KOPT-K1 (cell line): ENCODE results near the gene SEM1.
"Not testable (repeated sequence)": the region's sequence is repeated elsewhere in the genome, so short reads cannot be mapped to it uniquely, and the experiment has no call there.

ENCODE experiments used
- H3K27ac ChIP-seq: fragments of 200-600 bp; sonication (generic); 2 replicates; pipeline ENCODE4 v1.5.1; 2016; ENCODE audit warnings: antibody characterized with exemption, mild to moderate bottlenecking, low read depth, low read length; ENCODE audit not compliant: poor library complexity, severe bottlenecking
- H3K36me3 ChIP-seq: fragments of 200-600 bp; sonication (generic); 2 replicates; pipeline ENCODE4 v1.5.1; 2017; ENCODE audit warnings: antibody characterized with exemption, mild to moderate bottlenecking, low read length, moderate library complexity; ENCODE audit not compliant: insufficient read depth
- H3K9me3 ChIP-seq: fragments of 200-600 bp; sonication (generic); 2 replicates; pipeline ENCODE4 v1.5.1; 2017; ENCODE audit warnings: antibody characterized with exemption, low read length, mild to moderate bottlenecking; ENCODE audit not compliant: insufficient read depth, poor library complexity, severe bottlenecking

Gene SEM1

DNA sequence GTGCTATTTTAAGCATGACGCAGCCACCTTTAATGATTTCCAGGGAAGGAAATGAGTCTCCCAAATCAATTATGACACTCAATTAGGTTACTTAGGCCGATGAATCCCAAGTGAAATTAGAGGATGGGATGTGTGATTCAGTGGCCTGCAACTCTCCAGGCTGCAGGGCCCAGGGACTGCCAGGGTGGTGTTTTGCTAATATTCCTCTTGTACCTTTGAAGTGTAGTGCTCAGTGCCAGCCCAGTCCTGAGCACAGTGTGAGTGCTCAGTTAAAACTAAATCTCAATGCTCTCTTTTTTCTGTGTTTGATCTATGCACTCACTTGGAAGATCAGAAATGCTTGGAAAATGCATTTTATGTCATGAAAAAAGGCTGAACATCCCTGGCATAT is 51.6 kb downstream of the SEM1 start:
- H3K9me3 ChIP-seq, result no peaks in the 10 kb centered on the region
- no peaks in the 10 kb centered on the region for H3K36me3 ChIP-seq
- no peak overlapping the region for H3K27ac ChIP-seq

DNA sequence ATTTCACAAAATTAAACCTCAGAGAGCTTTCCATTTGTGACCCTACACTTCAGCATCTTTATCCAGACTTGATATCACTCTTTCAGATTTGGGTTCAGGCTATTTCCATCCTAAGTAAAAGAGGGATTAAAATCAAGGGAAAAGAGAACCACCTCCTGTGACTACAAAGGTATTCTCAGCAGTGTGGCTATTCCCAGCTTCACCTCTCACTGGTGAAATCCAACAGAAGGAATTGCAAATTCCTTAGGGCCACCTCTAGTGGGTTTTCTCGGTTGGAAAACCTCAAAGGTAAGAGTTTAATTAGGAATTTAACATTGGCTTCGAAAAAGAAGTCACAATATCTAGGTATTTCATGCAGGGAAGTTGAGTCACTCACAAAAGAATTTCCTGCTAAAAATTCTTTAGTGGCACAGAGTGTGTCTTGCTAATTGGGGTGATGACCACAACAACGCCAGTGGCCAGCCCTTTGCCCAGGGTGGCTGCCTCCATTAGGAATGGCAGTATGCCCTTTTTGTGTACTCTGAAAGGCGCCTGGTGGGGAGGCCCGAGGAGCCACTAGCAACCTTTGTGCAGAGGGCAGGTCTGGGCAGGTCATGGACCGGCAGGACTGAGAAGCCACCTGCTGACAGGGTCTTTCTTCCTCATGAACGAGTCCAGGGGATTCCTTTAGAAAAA is 52.2 kb downstream of the SEM1 start:
- Histone ChIP-seq H3K36me3 (no peaks in the 10 kb centered on the region), H3K9me3 (no peaks in the 10 kb centered on the region), H3K27ac (no peak overlapping the region)

DNA sequence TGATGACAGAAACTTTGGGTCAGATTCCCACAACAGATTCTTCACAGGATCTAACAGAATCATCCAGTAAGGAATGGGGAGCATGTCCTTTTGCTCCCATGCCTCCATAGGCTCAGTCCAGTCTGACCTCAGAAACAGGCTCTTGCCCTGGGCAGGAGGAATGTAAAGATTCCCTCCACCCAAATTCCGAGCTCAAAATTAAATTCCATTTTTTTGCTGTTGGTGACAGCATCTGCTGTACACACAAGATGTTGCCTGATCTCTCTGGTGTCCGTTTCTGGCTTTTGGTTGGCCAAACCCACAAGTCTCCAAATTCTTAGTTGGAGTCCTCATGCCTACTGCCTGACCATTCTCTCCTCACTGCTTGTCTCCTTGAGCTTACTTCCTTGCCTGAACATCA is 53.7 kb downstream of the SEM1 start:
- Histone ChIP-seq H3K9me3 (no peaks in the 10 kb centered on the region), H3K27ac (no peak overlapping the region), H3K36me3 (no peaks in the 10 kb centered on the region)

DNA sequence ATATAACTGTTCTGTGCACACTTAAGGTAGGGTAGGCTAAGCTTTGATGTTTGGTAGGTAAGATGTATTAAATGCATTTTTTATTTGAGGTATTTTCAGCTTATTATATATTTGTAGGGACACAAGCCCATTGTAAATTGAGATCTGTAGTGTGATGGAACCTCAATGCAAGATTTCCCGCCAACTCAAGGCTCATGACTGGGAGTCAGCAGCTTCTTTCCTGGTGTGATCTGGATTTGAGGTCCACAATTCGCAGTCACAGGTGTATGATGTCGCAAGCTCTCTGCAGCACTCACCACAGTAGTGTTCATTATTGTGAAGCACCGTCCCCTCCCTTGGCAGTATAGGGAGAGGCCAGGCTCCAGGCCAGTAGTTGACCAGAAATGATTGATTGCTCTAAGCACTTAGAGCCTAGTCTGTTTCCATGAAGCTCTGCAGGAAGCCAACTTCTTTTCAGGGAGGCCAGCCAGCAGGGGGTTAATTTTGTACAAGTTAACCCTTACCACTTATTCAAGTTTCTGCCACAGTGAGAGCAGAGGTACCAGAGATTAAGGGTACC is 54.9 kb downstream of the SEM1 start:
- H3K9me3 ChIP-seq, result no peaks in the 10 kb centered on the region
- no peaks in the 10 kb centered on the region for H3K36me3 ChIP-seq

DNA sequence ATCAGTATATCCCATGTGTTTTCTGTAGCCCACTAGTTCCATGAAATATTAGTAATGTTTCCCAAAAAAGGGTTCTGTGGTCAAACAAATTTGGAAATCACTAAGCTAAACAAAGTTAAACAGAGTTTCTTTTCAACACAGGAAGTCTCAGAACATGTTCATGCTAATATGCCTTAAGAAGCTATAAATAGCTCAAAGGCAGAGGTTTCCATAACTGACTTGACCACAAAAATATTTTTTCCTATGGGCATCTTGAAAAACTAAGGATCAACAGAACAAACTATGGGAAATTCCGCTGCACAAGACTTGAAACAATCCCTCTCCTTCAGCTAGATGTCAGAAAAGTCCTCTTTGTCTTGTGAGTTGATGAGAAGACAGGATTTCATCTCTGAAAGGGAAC is 59.7 kb downstream of the SEM1 start:
- no peak overlapping the region for H3K27ac ChIP-seq

More for the DNA sequence above, 54.9 kb downstream of the SEM1 start:
- H3K27ac ChIP-seq, result no peak overlapping the region

DNA sequence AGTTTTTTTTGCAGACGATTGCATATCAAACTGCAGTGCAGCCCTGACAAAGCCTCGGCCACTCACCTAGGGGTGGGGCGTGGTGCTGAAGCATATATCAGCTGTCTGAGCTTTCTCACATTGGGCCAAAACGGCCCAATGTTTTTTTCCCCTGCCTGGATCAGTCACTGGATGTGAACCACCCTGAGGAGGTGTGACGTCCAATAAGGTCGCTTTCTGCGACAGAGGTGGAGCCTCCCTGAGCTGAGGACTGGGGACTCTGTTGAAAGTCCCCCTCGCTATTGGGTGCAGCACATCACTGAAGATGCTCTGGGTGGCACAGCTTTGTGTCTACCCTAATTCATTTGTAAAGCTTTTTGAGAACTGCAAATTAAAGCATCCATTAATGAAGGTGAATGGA is 60.9 kb downstream of the SEM1 start:
- Histone ChIP-seq H3K36me3 (no peaks in the 10 kb centered on the region), H3K9me3 (no peaks in the 10 kb centered on the region), H3K27ac (no peak overlapping the region)

More for the DNA sequence above, 59.7 kb downstream of the SEM1 start:
- H3K9me3 ChIP-seq, result no peaks in the 10 kb centered on the region
- H3K36me3 ChIP-seq, result no peaks in the 10 kb centered on the region

DNA sequence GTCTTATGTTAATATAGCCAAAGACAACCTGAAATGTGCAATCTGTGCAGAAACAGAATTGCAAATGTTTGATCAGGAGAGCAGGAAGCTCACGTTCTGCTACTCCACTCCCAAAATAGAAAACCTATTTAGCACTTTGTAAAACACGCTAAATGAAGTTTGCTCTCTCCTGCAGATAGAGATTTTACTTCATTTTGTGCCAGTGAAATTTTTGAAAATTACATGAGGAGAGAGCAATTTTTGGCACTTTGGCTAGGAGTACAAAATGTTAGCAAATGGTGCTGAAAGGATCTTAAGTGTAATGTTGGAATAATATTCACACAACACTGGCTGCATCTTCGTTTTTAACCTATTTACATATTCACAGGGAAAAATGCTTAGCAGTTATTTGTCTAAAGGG is 61.9 kb downstream of the SEM1 start:
- no peaks in the 10 kb centered on the region for H3K9me3 ChIP-seq
- H3K36me3 ChIP-seq, result no peaks in the 10 kb centered on the region
- H3K27ac ChIP-seq, result no peak overlapping the region

DNA sequence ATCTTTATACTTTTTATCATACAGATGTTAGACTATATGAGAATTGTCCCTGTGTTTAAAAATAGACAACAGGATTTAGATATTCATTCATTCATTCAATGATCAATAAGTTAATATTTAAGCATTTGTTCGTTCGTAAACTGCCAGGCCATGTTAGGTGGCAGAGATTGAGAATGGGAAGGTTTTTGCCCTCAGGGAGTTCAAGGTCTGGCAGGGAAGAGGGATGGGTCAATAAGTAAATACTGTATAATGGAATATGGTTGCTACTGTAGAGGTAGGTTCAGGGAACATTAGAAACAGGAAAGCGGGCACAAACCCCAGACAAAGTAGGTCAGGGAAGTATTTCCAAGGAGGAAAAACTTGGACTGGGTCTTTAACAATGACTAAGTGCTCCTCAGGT is 64.6 kb downstream of the SEM1 start:
- H3K27ac ChIP-seq, result no peak overlapping the region
- no peaks in the 10 kb centered on the region for H3K9me3 ChIP-seq
- no peaks in the 10 kb centered on the region for H3K36me3 ChIP-seq

DNA sequence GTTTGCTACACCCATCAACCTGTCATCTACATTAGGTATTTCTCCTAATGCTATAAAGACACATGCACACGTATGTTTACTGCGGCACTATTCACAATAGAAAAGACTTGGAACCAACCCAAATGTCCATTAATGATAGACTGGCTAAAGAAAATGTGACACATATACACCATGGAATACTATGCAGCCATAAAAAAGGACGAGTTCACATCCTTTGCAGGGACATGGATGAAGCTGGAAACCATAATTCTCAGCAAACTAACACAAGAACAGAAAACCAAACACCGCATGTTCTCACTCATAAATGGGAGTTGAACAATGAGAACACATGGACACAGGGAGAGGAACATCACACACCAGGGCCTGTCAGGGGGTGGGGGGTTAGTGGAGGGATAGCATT is 66.2 kb downstream of the SEM1 start:
- not testable (repeated sequence) for H3K36me3 ChIP-seq, H3K9me3 ChIP-seq, H3K27ac ChIP-seq

DNA sequence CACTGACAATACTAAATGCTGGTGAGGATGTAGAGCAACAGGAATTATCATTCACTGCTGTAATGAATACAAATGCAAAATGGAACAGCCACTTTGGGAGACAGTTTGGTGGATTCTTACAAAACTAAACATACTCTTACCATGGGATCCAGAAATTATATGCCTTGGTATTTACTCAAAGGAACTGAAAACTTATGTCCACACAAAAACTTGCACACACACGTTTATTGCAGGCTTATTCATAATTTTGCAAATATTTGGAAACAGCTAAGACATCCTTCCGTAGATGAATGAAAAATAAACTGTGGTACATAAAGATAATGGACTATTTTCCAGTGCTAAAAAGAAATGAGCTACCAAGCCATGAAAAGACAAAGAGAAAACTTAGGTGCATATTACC is 69.6 kb downstream of the SEM1 start:
- H3K36me3 ChIP-seq, result no peaks in the 10 kb centered on the region

More for the DNA sequence above, 69.6 kb downstream of the SEM1 start:
- no peaks in the 10 kb centered on the region for H3K9me3 ChIP-seq
- no peak overlapping the region for H3K27ac ChIP-seq
